GM21723 (cell line): ENCODE data around the gene IL16.
"Not testable (repeated sequence)": the region's sequence is repeated elsewhere in the genome, so short reads cannot be mapped to it uniquely, and the experiment has no call there.

Experiments
- ATAC-seq: cut with Tn5 transposase; IDR thresholded peaks from one replicate; pipeline ENCODE4 v1.9.1; 2021; ENCODE audit warnings: mild to moderate bottlenecking, moderate library complexity; ENCODE audit not compliant: unreplicated experiment

The IL16 gene

GRCh38 chr15:81309647-81310450, 113.2 kb downstream of the IL16 start:
- no peak for ATAC-seq

- ATAC-seq, result no peak
Measured at GRCh38 chr15:81310480-81310879, 113.8 kb downstream of the IL16 start.

- ATAC-seq, result no peak
Measured at GRCh38 chr15:81311752-81312464, 115.2 kb downstream of the IL16 start.

DNA sequence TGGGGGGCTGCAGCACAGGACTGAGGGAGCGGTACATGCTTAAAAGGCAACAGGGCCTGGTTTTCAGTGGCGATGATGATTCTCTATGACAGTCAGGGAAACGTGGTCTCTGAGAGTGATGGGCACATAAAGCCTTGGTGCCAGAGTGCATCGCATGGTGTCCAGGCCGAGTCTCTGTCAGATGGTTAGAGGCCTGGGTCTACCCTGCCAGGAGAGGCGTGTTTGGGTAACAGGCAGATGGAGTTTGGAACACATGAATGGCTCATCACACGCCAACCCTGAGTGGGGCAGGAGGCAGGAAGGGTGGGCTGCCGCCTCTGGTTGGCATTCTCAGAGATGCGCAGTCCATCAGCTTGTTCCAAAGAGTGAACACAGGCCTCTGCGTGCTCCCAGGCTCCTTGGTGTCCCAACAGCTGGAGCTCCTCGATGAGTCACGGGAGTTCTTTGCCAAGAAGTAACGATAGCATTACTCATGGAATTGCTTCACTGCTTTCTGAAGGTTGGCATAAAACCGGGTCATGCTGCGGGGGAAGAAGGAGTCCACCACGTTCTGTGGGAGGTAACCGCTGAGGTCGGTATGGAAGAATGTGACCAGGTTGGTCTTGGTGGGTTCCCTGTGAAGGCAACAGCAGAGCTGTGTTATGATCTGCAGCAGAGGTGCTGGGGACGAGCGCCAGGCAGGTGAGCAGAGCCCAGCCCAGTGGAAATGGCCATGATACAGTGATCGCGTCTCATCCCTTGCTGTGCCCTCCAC, 116.3 kb downstream of the IL16 start:
- no peak for ATAC-seq

- ATAC-seq, result no peak
Measured at GRCh38 chr15:81313686-81314085, 117.0 kb downstream of the IL16 start.

GRCh38 chr15:81314378-81314777, 117.7 kb downstream of the IL16 start:
- ATAC-seq, result no peak

GRCh38 chr15:81315452-81316175, 118.9 kb downstream of the IL16 start:
- no peak for ATAC-seq

GRCh38 chr15:81316267-81316666, 119.6 kb downstream of the IL16 start:
- ATAC-seq, result no peak

DNA sequence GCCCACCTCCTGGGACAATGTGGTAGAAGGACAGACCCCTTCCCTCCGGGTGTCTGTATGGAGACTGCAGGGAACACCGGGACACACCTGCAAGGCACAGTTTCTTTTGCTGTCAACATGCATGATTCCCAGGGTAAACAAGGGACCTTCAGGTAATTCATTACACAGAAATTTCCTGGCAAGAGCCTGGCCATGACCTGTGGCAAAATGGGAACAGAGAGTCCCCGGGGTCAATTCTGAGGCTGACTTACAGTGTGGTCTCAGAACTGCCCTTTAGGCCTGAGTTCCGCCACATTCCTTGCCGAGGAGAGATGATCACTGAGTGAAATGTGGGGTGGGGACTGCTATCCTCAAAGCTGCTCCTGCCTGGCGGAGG, 121.0 kb downstream of the IL16 start:
- no peak for ATAC-seq

DNA sequence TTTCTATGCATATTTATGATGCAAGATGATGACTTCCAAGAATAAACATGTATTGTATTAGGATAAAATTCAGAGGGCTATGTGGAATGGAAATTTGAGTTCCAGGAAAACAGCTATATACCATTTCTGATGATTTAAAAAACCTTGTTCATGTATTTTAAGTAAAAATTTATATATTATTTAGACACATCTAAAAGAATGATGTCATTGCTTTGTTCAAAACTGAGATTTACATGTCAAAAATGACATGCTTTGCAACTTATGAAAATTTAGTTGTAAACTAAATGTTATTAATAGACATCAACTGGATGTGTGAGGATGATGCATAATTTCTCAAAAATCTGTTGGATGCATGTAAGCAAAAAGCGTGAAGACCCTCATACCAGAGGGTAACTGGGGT, 125.0 kb downstream of the IL16 start:
- no peak for ATAC-seq

- ATAC-seq, result no peak
Measured at GRCh38 chr15:81322676-81323253, 126.1 kb downstream of the IL16 start.

DNA sequence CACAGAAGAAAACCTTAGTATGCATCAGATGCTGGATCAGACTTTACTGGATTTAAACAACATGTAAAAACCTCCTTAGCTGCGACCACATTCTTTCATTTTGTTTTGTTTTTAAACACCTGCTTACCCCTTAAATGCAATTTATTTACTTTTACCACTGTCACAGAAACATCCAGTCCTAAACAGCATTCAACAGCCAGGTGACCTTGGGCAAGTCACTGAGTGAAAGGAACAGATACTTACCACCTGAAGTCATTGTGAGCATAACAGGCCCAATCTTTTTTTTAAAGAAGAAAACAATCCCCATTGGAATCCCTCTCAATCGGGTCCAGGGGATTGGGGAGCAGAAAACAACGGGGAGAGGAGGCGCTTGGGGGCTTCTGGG, 126.9 kb downstream of the IL16 start:
- peak; percentile 29 for ATAC-seq

DNA sequence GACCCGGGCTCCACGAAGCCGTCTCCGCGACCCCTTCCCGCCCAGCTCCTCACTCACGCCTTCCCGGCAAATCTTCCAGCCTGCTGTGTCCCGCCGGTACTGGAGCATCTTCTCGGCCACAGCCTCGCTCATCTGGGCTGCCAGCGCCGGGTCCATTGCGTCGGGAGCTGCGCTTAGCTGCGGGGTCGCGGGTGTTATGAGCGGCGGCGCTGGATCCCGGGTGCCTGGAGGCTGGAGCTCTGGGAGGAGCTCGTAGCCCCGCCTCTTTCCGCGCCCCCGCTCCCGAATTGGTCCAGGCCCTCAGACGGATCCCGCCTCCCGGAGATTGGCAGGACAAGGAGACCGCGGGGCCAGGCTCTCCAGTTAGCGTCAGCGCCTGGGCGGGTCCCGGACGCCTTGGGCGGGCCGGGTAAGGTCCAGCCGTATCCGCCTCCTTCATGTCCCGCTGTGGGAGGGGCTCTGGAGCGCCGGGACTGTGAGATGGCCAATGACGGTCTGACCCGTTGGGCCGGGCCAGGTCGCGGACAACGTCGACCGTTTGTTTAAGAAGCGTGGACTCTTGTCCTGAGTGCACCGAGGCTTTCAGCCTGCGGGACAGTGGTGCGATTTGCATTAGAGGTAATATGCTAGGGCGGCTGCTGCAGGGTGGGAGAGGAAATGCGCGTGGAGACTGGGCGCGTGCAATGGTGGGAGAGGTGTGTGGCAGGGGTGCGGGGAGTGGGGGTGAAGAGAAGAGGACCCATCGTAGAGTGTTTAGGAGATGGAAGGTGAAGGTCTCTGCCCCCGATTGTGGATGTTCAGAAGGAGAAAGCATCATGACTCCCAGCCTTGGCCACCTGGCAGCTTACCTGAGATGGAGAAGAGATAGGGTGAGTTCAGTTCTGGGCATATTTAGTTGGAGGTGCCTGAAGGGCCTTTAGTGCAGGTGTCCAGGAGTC, 127.5 kb downstream of the IL16 start, which contains the start of gene STARD5:
STARD5 (minus strand) TSS at position 198 of the 938 bp plus-strand sequence; CDS start at position 156, 42 bp downstream.
- peak; percentile 99 for ATAC-seq

DNA sequence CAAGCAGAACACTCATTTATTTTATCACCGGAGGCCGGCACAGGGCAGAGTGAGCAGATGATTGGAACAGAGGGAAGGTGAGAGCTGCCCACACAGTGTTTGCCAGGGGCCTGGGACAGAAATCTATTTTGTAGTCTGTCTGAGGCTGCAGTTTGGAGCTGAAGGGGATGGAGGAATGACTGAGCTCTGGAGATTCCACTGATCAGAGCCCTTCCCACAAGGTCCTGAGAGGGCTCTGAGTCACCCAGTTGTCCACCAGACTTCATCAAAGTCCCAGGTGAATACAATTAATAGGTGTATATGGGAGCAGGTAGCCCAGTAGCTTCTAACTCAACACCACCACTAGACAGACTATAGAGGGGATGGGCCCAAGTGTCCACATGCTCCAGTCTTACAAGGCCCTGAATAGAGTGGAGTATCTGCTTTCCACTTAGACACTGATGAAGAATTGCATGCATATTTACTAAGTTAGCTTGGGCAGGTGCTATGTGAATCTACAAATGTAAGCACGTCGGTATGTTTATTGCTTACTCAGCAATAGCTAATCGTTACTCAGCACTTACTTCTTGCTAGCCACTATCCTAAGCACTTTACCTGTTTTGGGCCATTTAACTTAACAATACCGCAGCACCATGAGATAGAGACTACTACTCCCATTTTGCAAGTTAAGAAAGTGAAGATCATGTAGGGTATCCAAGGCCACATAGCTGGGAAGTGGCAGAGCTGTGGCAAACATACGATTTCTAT, 130.0 kb downstream of the IL16 start:
- no peak for ATAC-seq

- no peak for ATAC-seq
Measured at GRCh38 chr15:81327516-81327915, 130.8 kb downstream of the IL16 start.

DNA sequence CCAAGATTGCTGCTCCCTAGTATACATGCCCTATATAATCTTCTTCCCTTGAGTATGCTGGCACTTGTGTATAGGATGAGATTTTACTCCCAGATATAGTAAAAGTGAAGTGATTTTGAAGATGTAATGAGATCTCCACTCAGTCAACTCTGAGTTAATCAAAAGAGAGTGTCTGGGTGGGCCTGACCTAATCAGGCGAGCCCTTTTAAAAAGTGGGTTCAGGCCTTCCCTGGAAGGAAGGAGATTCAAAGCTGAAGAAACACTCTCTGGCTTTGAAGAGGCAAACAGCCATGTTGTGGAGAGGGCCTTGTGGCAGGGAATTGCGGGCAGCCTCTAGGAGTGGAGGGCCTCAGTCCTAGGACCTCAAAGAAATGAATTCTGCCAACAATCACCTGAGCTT, 132.8 kb downstream of the IL16 start:
- no peak for ATAC-seq

GRCh38 chr15:81330366-81331090, 133.8 kb downstream of the IL16 start:
- ATAC-seq, result no peak

- ATAC-seq, result not testable (repeated sequence)
Measured at GRCh38 chr15:81331141-81331540, 134.5 kb downstream of the IL16 start.
